Measurements from ENCODE around the gene PRAMEF20. TPM values are rescaled to one million over a fixed set of nuclear protein-coding genes. Genes with fewer than 3 reads are reported as not detected.

The PRAMEF20 gene
- polyA plus RNA-seq, 1 of the 3 experiments (the other 2 are of a cell fraction) = not detected

DNA sequence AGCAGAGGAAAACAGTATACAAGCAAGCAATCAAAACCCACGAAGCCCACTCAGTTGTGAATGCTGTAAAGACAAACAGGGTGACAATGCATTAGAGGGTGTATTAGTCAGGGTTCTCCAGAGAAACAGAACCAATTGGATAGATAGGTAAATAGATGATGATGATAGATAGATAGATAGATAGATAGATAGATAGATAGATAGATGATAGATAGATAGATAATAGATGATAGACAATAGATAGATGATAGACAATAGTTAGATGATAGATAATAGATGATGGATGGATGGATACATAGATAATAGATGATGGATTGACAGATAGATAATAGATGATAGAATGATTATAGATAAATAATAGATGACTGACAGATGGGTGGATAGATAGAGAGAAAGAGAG is 55.3 kb downstream of the PRAMEF20 start:
- Histone ChIP-seq H3K79me2 (ENCODE audit: insufficient read depth) (no peaks in the 10 kb centered on the region), H3K27me3 (ENCODE audit: insufficient read depth) (no peaks in the 10 kb centered on the region; the same call in 1 of the 2 replicates), H4K20me1 (ENCODE audit: insufficient read depth) (no peaks in the 10 kb centered on the region), H3K4me2 (no peak overlapping the region), H3K9ac (no peak overlapping the region), H2AFZ (ENCODE audit: low read depth) (no peak overlapping the region), H3K36me3 (replicated peaks in 1 of 2; ENCODE audit: control insufficient read depth in 1 of 2, insufficient read depth in 2 of 2, low read length in 1 of 2) (no peaks in the 10 kb centered on the region), H3K9me2 (no peaks in the 10 kb centered on the region), H3K27ac (ENCODE audit: low read depth in 2 of 2, low read length in 1 of 2) (no peak overlapping the region), H3K9me3 (no peaks in the 10 kb centered on the region), H3F3A (replicated peaks; ENCODE audit: insufficient read depth) (no peaks in the 10 kb centered on the region), H3K4me1 (ENCODE audit: control insufficient read depth in 1 of 2, insufficient read depth in 2 of 2, low read depth in 1 of 2, low read length in 1 of 2) (no peaks in the 10 kb centered on the region), H3K4me3 (ENCODE audit: low read depth in 2 of 2, low read length in 1 of 2) (no peak overlapping the region)
- POLR2A ChIA-PET = no interaction called here
- TF ChIP-seq FOXM1 (IDR thresholded peaks at IDR 0.05; ENCODE audit: low read depth) (no peak), SMC3 (IDR thresholded peaks at IDR 0.05; ENCODE audit: low read depth, low read length) (no peak)
- TF ChIP-seq, protein P1, sequence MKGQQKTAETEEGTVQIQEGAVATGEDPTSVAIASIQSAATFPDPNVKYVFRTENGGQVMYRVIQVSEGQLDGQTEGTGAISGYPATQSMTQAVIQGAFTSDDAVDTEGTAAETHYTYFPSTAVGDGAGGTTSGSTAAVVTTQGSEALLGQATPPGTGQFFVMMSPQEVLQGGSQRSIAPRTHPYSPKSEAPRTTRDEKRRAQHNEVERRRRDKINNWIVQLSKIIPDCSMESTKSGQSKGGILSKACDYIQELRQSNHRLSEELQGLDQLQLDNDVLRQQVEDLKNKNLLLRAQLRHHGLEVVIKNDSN (IDR thresholded peaks at IDR 0.05; ENCODE audit: borderline replicate concordance, low read depth) = no peak
- DNase-seq = no peak
- WGBS (ENCODE audit: low lambda C conversion rate) = 0% methylated on average over 1 of the region's 1 CpG
- CTCF ChIA-PET = no interaction called here

DNA sequence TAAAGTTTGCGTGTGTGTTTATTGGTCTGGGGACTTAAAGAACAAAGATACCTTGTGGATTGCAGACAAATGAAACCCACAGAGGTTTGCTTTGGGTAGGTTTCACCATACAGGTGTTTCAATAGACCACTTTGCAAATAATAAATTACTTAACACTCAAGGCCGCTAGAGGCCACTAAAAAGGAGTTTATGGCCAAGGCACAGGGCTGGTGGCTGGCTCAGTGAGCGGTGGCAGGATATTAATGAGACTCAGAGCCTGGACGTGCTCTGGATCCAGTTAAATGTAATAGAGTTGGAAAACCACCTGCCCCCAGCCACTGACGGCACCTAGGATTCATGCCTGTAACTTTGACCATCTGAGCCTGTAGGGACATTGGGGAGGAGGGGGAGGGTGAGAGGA is 59.1 kb downstream of the PRAMEF20 start:
- Histone ChIP-seq H3K27me3 (ENCODE audit: insufficient read depth) (no peaks in the 10 kb centered on the region; the same call in 1 of the 2 replicates), H3K4me2 (no peak overlapping the region), H3K4me3 (ENCODE audit: low read depth in 2 of 2, low read length in 1 of 2) (no peak overlapping the region), H4K20me1 (ENCODE audit: insufficient read depth) (no peaks in the 10 kb centered on the region), H3K27ac (ENCODE audit: low read depth in 2 of 2, low read length in 1 of 2) (no peak overlapping the region), H2AFZ (ENCODE audit: low read depth) (no peak overlapping the region), H3F3A (replicated peaks; ENCODE audit: insufficient read depth) (no peaks in the 10 kb centered on the region), H3K4me1 (ENCODE audit: control insufficient read depth in 1 of 2, insufficient read depth in 2 of 2, low read depth in 1 of 2, low read length in 1 of 2) (no peaks in the 10 kb centered on the region), H3K79me2 (ENCODE audit: insufficient read depth) (no peaks in the 10 kb centered on the region), H3K36me3 (replicated peaks in 1 of 2; ENCODE audit: control insufficient read depth in 1 of 2, insufficient read depth in 2 of 2, low read length in 1 of 2) (no peaks in the 10 kb centered on the region), H3K9ac (no peak overlapping the region), H3K9me2 (no peaks in the 10 kb centered on the region), H3K9me3 (no peaks in the 10 kb centered on the region)
- no peak for DNase-seq
- POLR2A ChIA-PET = no interaction called here
- 4% methylated on average over 5 of the region's 5 CpGs for WGBS (ENCODE audit: low lambda C conversion rate)
- TF ChIP-seq, protein P2, sequence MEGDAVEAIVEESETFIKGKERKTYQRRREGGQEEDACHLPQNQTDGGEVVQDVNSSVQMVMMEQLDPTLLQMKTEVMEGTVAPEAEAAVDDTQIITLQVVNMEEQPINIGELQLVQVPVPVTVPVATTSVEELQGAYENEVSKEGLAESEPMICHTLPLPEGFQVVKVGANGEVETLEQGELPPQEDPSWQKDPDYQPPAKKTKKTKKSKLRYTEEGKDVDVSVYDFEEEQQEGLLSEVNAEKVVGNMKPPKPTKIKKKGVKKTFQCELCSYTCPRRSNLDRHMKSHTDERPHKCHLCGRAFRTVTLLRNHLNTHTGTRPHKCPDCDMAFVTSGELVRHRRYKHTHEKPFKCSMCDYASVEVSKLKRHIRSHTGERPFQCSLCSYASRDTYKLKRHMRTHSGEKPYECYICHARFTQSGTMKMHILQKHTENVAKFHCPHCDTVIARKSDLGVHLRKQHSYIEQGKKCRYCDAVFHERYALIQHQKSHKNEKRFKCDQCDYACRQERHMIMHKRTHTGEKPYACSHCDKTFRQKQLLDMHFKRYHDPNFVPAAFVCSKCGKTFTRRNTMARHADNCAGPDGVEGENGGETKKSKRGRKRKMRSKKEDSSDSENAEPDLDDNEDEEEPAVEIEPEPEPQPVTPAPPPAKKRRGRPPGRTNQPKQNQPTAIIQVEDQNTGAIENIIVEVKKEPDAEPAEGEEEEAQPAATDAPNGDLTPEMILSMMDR (IDR thresholded peaks at IDR 0.05) = 0 out of 2 replicates have a peak, but pooled peaks have one; percentile 24
- TF ChIP-seq, protein P3, sequence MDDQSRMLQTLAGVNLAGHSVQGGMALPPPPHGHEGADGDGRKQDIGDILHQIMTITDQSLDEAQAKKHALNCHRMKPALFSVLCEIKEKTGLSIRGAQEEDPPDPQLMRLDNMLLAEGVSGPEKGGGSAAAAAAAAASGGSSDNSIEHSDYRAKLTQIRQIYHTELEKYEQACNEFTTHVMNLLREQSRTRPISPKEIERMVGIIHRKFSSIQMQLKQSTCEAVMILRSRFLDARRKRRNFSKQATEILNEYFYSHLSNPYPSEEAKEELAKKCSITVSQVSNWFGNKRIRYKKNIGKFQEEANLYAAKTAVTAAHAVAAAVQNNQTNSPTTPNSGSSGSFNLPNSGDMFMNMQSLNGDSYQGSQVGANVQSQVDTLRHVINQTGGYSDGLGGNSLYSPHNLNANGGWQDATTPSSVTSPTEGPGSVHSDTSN (IDR thresholded peaks at IDR 0.05) = no peak
- no peak for TF ChIP-seq RXRA (IDR thresholded peaks at IDR 0.05; ENCODE audit: borderline replicate concordance, low read depth)
- TF ChIP-seq JUND (IDR thresholded peaks at IDR 0.05) = no peak
- CTCF ChIA-PET = no interaction called here

Other genes with a start within 250 kb of the PRAMEF20 start
- not detected in 2 replicates for gene HNRNPCL4, start 244.8 kb upstream of the PRAMEF20 start, polyA plus RNA-seq (2012; rRNA removed)
- gene PRAMEF9, start 238.6 kb upstream of the PRAMEF20 start, polyA plus RNA-seq (2012; rRNA removed) = not detected in 2 replicates
- not detected in 2 replicates for gene PRAMEF13, start 209.0 kb upstream of the PRAMEF20 start, polyA plus RNA-seq (2012; rRNA removed)
- not detected in 2 replicates for gene PRAMEF18, start 184.3 kb upstream of the PRAMEF20 start, polyA plus RNA-seq (2012; rRNA removed)
- not detected in 2 replicates for gene PRAMEF5, start 156.3 kb upstream of the PRAMEF20 start, polyA plus RNA-seq (2012; rRNA removed)
- not detected in 2 replicates for gene PRAMEF8, start 125.3 kb upstream of the PRAMEF20 start, polyA plus RNA-seq (2012; rRNA removed)
- not detected in 2 replicates for gene PRAMEF33, start 106.9 kb upstream of the PRAMEF20 start, polyA plus RNA-seq (2012; rRNA removed)
- not detected in 2 replicates for gene PRAMEF15, start 94.9 kb upstream of the PRAMEF20 start, polyA plus RNA-seq (2012; rRNA removed)
- gene PRAMEF14, start 63.3 kb upstream of the PRAMEF20 start, polyA plus RNA-seq (2012; rRNA removed) = not detected in 2 replicates
- gene PRAMEF19, start 38.5 kb upstream of the PRAMEF20 start, polyA plus RNA-seq (2012; rRNA removed) = not detected in 2 replicates
- gene PRAMEF17, start 20.8 kb upstream of the PRAMEF20 start, polyA plus RNA-seq (2012; rRNA removed) = not detected in 2 replicates
- 0.02 TPM in 1 of 2 replicates, not detected in the other for gene LRRC38, start 103.6 kb downstream of the PRAMEF20 start, polyA plus RNA-seq (2012; rRNA removed)
- not detected in 2 replicates for gene PDPN, start 173.4 kb downstream of the PRAMEF20 start, polyA plus RNA-seq (2012; rRNA removed)

All from SK-N-SH (cell line).